HepG2 (cell line): ENCODE measurements around the gene GPC3. TPM values are rescaled to one million over a fixed set of nuclear protein-coding genes. Genes with fewer than 3 reads are reported as not detected.

Experiments used
- ATAC-seq: fragments of 200-7000 bp; cut with Tn5 transposase; 3 replicates; pipeline ENCODE4 v1.9.1; 2020; ENCODE audit warnings: mild to moderate bottlenecking, moderate library complexity
- BruUV-seq: library from RNA; stranded (reverse); fragments of 400-500 nt; replicated peaks from 2 replicates; lab custom pipeline; 2021; lab: Mats Ljungman, UMichigan
- CTCF ChIA-PET: fragments of 300-600 bp; formaldehyde crosslinking; extraction: SDS; loops from one replicate; lab custom pipeline; 2021; ENCODE audit warnings: low total read pairs, inconsistent platforms, low intra/inter-chr PET ratio; lab: Yijun Ruan, JAX
- POLR2A ChIA-PET: fragments of 350-600 bp; sonication (Branson Sonifier 250); formaldehyde crosslinking; loops from one replicate; lab custom pipeline; 2020; ENCODE audit warnings: antibody characterized with exemption, inconsistent platforms; lab: Yijun Ruan, JAX
- DNase-seq: peaks from one replicate; pipeline ENCODE4 v3.0.0-alpha.2; 2015; ENCODE audit warnings: low spot score
- FAIRE-seq: peaks from 3 replicates; lab custom pipeline; 2011; peaks lifted over from hg19 to GRCh38; lab: Jason Lieb, UNC
- H2AFZ ChIP-seq: one replicate; pipeline ENCODE4 v1.6.1; 2011; ENCODE audit warnings: low read length, inconsistent platforms
- H3K27ac ChIP-seq: fragments of 300-600 bp; 3 replicates; pipeline ENCODE4 v1.8.0; 2011; ENCODE audit warnings: mixed run types, mild to moderate bottlenecking, mixed read lengths, low read length, inconsistent platforms; ENCODE audit not compliant: insufficient read depth; ENCODE audit errors: extremely low read length
- H3K27me3 ChIP-seq, 2 experiments: fragments of 200-600 bp in 1 of 2; 2 replicates in 1 of 2; 3 replicates in 1 of 2; pipeline versions ENCODE4 v1.6.0 to v1.8.0; 2011; ENCODE audit warnings: low read length in 2 of 2, mild to moderate bottlenecking in 2 of 2, moderate library complexity in 2 of 2, inconsistent platforms in 1 of 2; ENCODE audit not compliant: insufficient read depth in 2 of 2, control insufficient read depth in 1 of 2
- H3K36me3 ChIP-seq, 2 experiments: fragments of 200-600 bp in 1 of 2; replicated peaks in 1 of 2; 2 replicates in 1 of 2; 3 replicates in 1 of 2; pipeline versions ENCODE4 v1.5.1 to v1.8.0; 2011; ENCODE audit warnings: low read length in 2 of 2, inconsistent platforms in 1 of 2; ENCODE audit not compliant: insufficient read depth in 2 of 2, control insufficient read depth in 1 of 2
- H3K4me1 ChIP-seq: 2 replicates; pipeline ENCODE4 v1.5.1; 2012; ENCODE audit warnings: low read length, inconsistent platforms; ENCODE audit not compliant: insufficient read depth
- H3K4me2 ChIP-seq: 2 replicates; pipeline ENCODE4 v1.6.0; 2011; ENCODE audit warnings: low read depth, low read length, inconsistent platforms
- H3K4me3 ChIP-seq, 3 experiments: fragments of 200-600 bp in 1 of 3; sonication (generic), shearing (Covaris generic) in 1 of 3; replicated peaks in 1 of 3; 2 replicates each; pipeline ENCODE4 v1.5.1; 2011 to 2016; ENCODE audit warnings: low read length in 3 of 3, inconsistent platforms in 2 of 3, low read depth in 2 of 3, mild to moderate bottlenecking in 2 of 3, control low read depth in 1 of 3, mixed read lengths in 1 of 3; ENCODE audit not compliant: insufficient read depth in 1 of 3
- H3K79me2 ChIP-seq: one replicate; pipeline ENCODE4 v1.6.1; 2011; ENCODE audit warnings: low read length, inconsistent platforms; ENCODE audit not compliant: insufficient read depth
- H3K9ac ChIP-seq: 2 replicates; pipeline ENCODE4 v1.6.0; 2011; ENCODE audit warnings: mild to moderate bottlenecking, low read depth, low read length, inconsistent platforms; ENCODE audit not compliant: insufficient read depth
- H3K9me3 ChIP-seq: 2 replicates; pipeline ENCODE4 v1.5.1; 2012; ENCODE audit warnings: mild to moderate bottlenecking, low read length
- H4K20me1 ChIP-seq: 2 replicates; pipeline ENCODE4 v1.6.0; 2011; ENCODE audit warnings: inconsistent platforms, mild to moderate bottlenecking, low read length, moderate library complexity; ENCODE audit not compliant: insufficient read depth
- MYC ChIP-seq: sonication (generic); formaldehyde crosslinking; IDR thresholded peaks from 2 replicates; pipeline ENCODE4 v1.9.0; 2021; ENCODE audit warnings: missing genetic modification reagents, borderline replicate concordance
- SALL2 ChIP-seq: sonication (generic); formaldehyde crosslinking; IDR thresholded peaks from 2 replicates; pipeline ENCODE4 v1.8.1; 2023; ENCODE audit warnings: mild to moderate bottlenecking, missing genetic modification reagents, inconsistent platforms
- TBX2 ChIP-seq: sonication (generic); formaldehyde crosslinking; IDR thresholded peaks from 2 replicates; pipeline ENCODE4 v1.5.0; 2020; ENCODE audit warnings: missing genetic modification reagents, mild to moderate bottlenecking, borderline replicate concordance
- YY1 ChIP-seq: IDR thresholded peaks from 2 replicates; pipeline ENCODE4 v1.6.1; 2011; ENCODE audit warnings: low read length, low read depth, moderate library complexity, mild to moderate bottlenecking; ENCODE audit not compliant: insufficient read depth, insufficient replicate concordance
- ZC3H13 ChIP-seq: sonication (generic); formaldehyde crosslinking; IDR thresholded peaks from 2 replicates; pipeline ENCODE4 v1.8.1; 2023; ENCODE audit warnings: mild to moderate bottlenecking, missing genetic modification reagents, moderate library complexity
- ZHX2 ChIP-seq, 2 experiments: sonication (generic) in 1 of 2; formaldehyde crosslinking in 1 of 2; IDR thresholded peaks; 2 replicates each; pipeline versions ENCODE4 v1.6.1 to v1.9.0; 2014 to 2022; ENCODE audit warnings: antibody characterized with exemption in 1 of 2, borderline replicate concordance in 1 of 2, inconsistent platforms in 1 of 2, low read depth in 1 of 2, missing genetic modification reagents in 1 of 2
- ZNF235 ChIP-seq: sonication (generic); formaldehyde crosslinking; IDR thresholded peaks from 2 replicates; pipeline ENCODE4 v1.8.1; 2023; ENCODE audit warnings: mild to moderate bottlenecking, missing genetic modification reagents, borderline replicate concordance
- ZNF724P ChIP-seq: sonication (generic); formaldehyde crosslinking; IDR thresholded peaks from 2 replicates; pipeline ENCODE4 v1.8.0; 2022; ENCODE audit warnings: missing genetic modification reagents, borderline replicate concordance
- WGBS: methylation state at CpG from one replicate; pipeline ENCODE4 v1.1.6; 2017; ENCODE audit warnings: low lambda C conversion rate; 5-methylcytosine and 5-hydroxymethylcytosine counted together
- in situ Hi-C: cut with HindIII; loops from 2 replicates; pipeline ENCODE4 v1.10.0; 2017; ENCODE audit warnings: low pct_unique_long_range_greater_than_20kb; ENCODE audit not compliant: extremely low pct_ligation_motif_present
- intact Hi-C: fragments of 100-400 bp; cut with micrococcal nuclease; formaldehyde crosslinking; loops from one replicate; pipeline ENCODE4 v1.10.0; 2022; ENCODE audit not compliant: unreplicated experiment
- polyA plus RNA-seq, 8 experiments: library from polyadenylated mRNA; depleted of rRNA in 3 of 8; stranded (reverse) in 7 of 8; unstranded in 1 of 8; fragments of >200 nt; fragmentation: Illumina TruSeq in 4 of 8; extraction: Trizol in 4 of 8; gene quantifications; 2 replicates each; pipeline versions ENCODE4 v1.2.1 to v1.2.3, GENCODE V29; 2011 to 2016; ENCODE audit warnings: low read depth in 4 of 8, missing spikeins in 1 of 8, mixed read lengths in 1 of 8; ENCODE audit not compliant: insufficient read depth in 1 of 8
- total RNA-seq, 5 experiments: library from RNA; depleted of rRNA; stranded (reverse); fragments of >200 nt; fragmentation: Illumina TruSeq; extraction: Trizol; gene quantifications; 2 replicates each; pipeline ENCODE4 v1.2.3, GENCODE V29; 2016; ENCODE audit warnings: low read depth in 1 of 5
- TF ChIP-seq, protein P1 (sequence below): sonication (generic); formaldehyde crosslinking; IDR thresholded peaks from 2 replicates; pipeline ENCODE4 v1.9.0; 2021; ENCODE audit warnings: missing genetic modification reagents, borderline replicate concordance

The GPC3 gene
- total and polyA plus RNA-seq, 2 of the 13 experiments (the other 11 are each of a cell fraction or from before 2014, with no cell fraction given) = 1,799 to 3,263 TPM

- H3K27ac ChIP-seq = no peak overlapping the region
- H3K27me3 ChIP-seq = no peaks in the 10 kb centered on the region
- whole genome bisulfite sequencing = 97% methylated on average over 5 of the region's 5 CpGs
- H2AFZ ChIP-seq = no peak overlapping the region
- in situ Hi-C loops (no loop called here), intact Hi-C loops (no loop called here)
- BruUV-seq = no TSS peak
- DNase-seq (no peak), FAIRE-seq (no peak), ATAC-seq (no peak)
- H3K4me1 ChIP-seq = no peaks in the 10 kb centered on the region
- no peaks in the 10 kb centered on the region for H3K9me3 ChIP-seq
- no peak overlapping the region for H3K4me2 ChIP-seq
- ChIA-PET POLR2A (no interaction called here), CTCF (no interaction called here)
- peaks cover 9 to 55% of the 10 kb centered on the region in 2 experiments for H3K36me3 ChIP-seq
- H3K4me3 ChIP-seq = no peak overlapping the region
- H3K9ac ChIP-seq = no peak overlapping the region
- peaks cover 28% of the 10 kb centered on the region for H4K20me1 ChIP-seq
- H3K79me2 ChIP-seq = no peaks in the 10 kb centered on the region
- no peak for TF ChIP-seq ZHX2 (IDR thresholded peaks at IDR 0.05; ENCODE audit: low read depth)
- TF ChIP-seq ZHX2 (CRISPR knock-in tag; IDR thresholded peaks at IDR 0.05; ENCODE audit: borderline replicate concordance) = no peak
- TF ChIP-seq ZNF724P = no peak
- TF ChIP-seq, protein P1, sequence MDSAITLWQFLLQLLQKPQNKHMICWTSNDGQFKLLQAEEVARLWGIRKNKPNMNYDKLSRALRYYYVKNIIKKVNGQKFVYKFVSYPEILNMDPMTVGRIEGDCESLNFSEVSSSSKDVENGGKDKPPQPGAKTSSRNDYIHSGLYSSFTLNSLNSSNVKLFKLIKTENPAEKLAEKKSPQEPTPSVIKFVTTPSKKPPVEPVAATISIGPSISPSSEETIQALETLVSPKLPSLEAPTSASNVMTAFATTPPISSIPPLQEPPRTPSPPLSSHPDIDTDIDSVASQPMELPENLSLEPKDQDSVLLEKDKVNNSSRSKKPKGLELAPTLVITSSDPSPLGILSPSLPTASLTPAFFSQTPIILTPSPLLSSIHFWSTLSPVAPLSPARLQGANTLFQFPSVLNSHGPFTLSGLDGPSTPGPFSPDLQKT = no peak
- no peak for TF ChIP-seq SALL2 (CRISPR knock-in tag)
- TF ChIP-seq ZC3H13 = no peak
- TF ChIP-seq ZNF235 = no peak
- TF ChIP-seq TBX2 (CRISPR knock-in tag) = no peak
- TF ChIP-seq YY1 = no peak
- TF ChIP-seq MYC (CRISPR knock-in tag) = no peak
These were observed 391.9 kb downstream of the GPC3 start for GRCh38 chrX:133593531-133593930.
